ENCODE data around the gene TNFSF13.

Gene TNFSF13

DNA sequence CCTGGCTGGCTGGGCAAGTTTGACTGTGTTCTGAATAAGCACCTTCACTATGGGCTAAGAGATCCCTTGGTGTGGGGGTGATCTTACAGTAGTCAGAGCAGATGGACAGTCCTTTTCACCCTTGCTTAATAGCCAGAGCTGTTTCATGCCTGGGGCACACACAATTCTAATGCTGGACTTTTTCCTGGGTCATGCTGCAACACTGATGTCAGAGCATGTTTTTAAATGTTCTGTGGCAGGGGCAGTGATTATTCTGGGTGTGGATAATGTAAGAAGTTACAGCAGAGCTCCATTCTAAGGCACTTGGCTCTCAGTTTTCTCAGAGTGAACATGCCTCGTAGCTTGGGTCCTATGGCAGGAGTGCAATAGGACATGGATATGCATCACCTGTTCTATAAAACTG, 16.9 kb downstream of the TNFSF13 start:
- DNase-seq (ENCODE audit: low read depth, low spot score): no peak
- TF ChIP-seq POLR2AphosphoS5 (IDR thresholded peaks at IDR 0.05; ENCODE audit: borderline replicate concordance, low read depth, low read length) (no peak; the same call in 1 of the 2 replicates), EZH2 (IDR thresholded peaks at IDR 0.05) (no peak), FOXP2 (optimal IDR thresholded peaks at IDR 0.05; ENCODE audit: control extremely low read depth, extremely low read length, insufficient read depth) (no peak)
- H3K27ac ChIP-seq: peak overlapping the region; percentile 98
- peak overlapping the region; percentile 99 for H3K4me3 ChIP-seq
- H3K9ac ChIP-seq (ENCODE audit: insufficient read length): peak overlapping the region; percentile 100
- H3K36me3 ChIP-seq (ENCODE audit: insufficient read depth, low read length): peaks cover 74% of the 10 kb centered on the region
- H3K9me3 ChIP-seq (ENCODE audit: low read depth, low read length): no peaks in the 10 kb centered on the region

DNA sequence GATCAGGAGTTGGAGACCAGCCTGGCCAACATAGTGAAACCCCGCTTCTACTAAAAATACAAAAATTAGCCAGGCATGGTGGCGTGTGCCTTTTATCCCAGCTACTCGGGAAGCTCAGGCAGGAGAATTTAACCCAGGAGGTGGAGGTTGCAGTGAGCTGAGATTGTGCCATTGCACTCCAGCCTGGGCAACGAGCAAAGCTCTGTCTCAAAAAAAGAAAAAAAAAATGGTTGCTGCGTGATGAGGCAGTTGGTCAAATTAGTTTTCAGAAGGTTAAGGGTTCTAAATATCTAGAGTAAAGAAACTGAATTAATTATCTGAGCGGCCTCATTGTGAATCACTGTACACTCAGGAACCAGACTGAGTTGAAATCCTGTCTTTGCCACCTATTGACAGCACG, 17.4 kb downstream of the TNFSF13 start:
- H3K36me3 ChIP-seq (ENCODE audit: insufficient read depth, low read length): peaks cover 70% of the 10 kb centered on the region
- H3K27ac ChIP-seq: peak overlapping the region; percentile 98
- TF ChIP-seq POLR2AphosphoS5 (IDR thresholded peaks at IDR 0.05; ENCODE audit: borderline replicate concordance, low read depth, low read length): no peak
- no peak for TF ChIP-seq EZH2 (IDR thresholded peaks at IDR 0.05)
- no peak for TF ChIP-seq FOXP2 (optimal IDR thresholded peaks at IDR 0.05; ENCODE audit: control extremely low read depth, extremely low read length, insufficient read depth)
- no peaks in the 10 kb centered on the region for H3K9me3 ChIP-seq (ENCODE audit: low read depth, low read length)
- H3K9ac ChIP-seq (ENCODE audit: insufficient read length): no peak overlapping the region
- peak overlapping the region; percentile 99; the same call in 1 of the 2 replicates for H3K4me3 ChIP-seq
- DNase-seq (ENCODE audit: low read depth, low spot score): no peak

DNA sequence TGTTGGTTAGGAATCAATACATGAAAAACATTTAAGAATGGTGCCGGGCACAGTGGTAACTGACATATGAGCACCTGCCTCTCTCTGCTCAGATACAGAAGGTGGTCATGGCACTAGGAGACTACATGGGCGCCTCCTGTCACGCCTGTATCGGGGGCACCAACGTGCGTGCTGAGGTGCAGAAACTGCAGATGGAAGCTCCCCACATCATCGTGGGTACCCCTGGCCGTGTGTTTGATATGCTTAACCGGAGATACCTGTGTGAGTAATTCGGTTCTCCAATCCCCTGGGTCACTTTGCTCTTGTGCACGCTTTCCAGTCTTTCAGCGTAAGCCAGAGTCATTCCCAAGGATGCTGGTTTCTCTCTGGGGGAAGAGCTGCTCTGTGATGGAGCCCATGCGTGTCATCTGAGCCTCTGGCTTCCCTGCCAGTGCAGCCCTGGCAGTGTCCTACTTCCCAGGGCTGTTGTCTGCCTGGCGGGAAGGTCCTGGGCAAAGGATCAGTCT, 17.9 kb downstream of the TNFSF13 start:
- Histone ChIP-seq H3K27ac (peak overlapping the region; percentile 64; the same call in 1 of the 2 replicates), H3K9me3 (ENCODE audit: low read depth, low read length) (no peaks in the 10 kb centered on the region), H3K36me3 (ENCODE audit: insufficient read depth, low read length) (peaks cover 65% of the 10 kb centered on the region), H3K4me3 (no peak overlapping the region), H3K9ac (ENCODE audit: insufficient read length) (no peak overlapping the region)
- TF ChIP-seq FOXP2 (optimal IDR thresholded peaks at IDR 0.05; ENCODE audit: control extremely low read depth, extremely low read length, insufficient read depth) (no peak), POLR2AphosphoS5 (IDR thresholded peaks at IDR 0.05; ENCODE audit: borderline replicate concordance, low read depth, low read length) (no peak; the same call in 1 of the 2 replicates), EZH2 (IDR thresholded peaks at IDR 0.05) (no peak)
- no peak for DNase-seq (ENCODE audit: low read depth, low spot score)

DNA sequence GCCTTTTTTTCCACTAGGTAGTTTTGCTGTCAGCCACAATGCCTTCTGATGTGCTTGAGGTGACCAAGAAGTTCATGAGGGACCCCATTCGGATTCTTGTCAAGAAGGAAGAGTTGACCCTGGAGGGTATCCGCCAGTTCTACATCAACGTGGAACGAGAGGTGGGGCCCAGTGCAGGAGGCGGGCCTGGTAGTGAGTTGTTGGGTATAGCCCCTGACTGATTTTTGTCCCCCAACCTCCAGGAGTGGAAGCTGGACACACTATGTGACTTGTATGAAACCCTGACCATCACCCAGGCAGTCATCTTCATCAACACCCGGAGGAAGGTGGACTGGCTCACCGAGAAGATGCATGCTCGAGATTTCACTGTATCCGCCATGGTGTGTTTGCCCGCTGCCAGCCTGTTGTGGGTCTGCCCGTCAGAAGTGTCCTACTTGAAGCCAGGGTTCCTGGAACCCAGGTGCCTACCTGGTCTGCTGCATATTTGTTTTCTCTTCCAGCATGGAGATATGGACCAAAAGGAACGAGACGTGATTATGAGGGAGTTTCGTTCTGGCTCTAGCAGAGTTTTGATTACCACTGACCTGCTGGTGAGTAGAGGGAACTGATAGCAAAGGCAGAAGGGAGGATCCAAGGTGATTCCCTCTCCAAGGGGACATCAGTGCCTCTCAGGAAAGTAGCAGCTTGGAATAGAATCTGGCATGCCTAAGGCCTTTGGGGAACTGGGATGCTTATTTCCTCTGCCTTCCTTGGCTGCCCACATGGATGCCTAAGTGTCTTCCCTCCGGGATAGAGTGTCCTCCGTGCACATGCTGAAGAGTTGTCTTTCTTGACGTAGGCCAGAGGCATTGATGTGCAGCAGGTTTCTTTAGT, 19.0 kb downstream of the TNFSF13 start:
- DNase-seq (ENCODE audit: low read depth, low spot score): no peak
- H3K36me3 ChIP-seq (ENCODE audit: insufficient read depth, low read length): peaks cover 65% of the 10 kb centered on the region
- H3K9me3 ChIP-seq (ENCODE audit: low read depth, low read length): no peaks in the 10 kb centered on the region
- TF ChIP-seq POLR2AphosphoS5 (IDR thresholded peaks at IDR 0.05; ENCODE audit: borderline replicate concordance, low read depth, low read length) (no peak), EZH2 (IDR thresholded peaks at IDR 0.05) (no peak), FOXP2 (optimal IDR thresholded peaks at IDR 0.05; ENCODE audit: control extremely low read depth, extremely low read length, insufficient read depth) (no peak)
- H3K4me3 ChIP-seq: no peak overlapping the region
- H3K9ac ChIP-seq (ENCODE audit: insufficient read length): no peak overlapping the region
- peak overlapping the region; percentile 64; the same call in 1 of the 2 replicates for H3K27ac ChIP-seq

DNA sequence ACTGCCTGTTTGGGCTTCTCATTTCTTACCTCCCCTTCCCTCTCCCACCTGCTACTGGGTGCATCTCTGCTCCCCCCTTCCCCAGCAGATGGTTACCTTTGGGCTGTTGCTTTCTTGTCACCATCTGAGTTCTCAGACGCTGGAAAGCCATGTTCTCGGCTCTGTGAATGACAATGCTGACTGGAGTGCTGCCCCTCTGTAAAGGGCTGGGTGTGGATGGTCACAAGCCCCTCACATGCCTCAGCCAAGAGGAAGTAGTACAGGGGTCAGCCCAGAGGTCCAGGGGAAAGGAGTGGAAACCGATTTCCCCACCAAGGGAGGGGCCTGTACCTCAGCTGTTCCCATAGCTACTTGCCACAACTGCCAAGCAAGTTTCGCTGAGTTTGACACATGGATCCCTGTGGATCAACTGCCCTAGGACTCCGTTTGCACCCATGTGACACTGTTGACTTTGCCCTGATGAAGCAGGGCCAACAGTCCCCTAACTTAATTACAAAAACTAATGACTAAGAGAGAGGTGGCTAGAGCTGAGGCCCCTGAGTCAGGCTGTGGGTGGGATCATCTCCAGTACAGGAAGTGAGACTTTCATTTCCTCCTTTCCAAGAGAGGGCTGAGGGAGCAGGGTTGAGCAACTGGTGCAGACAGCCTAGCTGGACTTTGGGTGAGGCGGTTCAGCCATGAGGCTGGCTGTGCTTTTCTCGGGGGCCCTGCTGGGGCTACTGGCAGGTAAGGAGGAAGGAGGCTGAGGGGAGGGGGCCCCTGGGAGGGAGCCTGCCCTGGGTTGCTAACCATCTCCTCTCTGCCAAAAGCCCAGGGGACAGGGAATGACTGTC, 20.7 kb downstream of the TNFSF13 start, which contains the start of gene CD68:
CD68 (plus strand) TSS at position 638 of the 833 bp plus-strand sequence; CDS start at position 678, 40 bp downstream.
- DNase-seq (ENCODE audit: low read depth, low spot score): no peak
- Histone ChIP-seq H3K4me3 (peak within 1 kb of the TSS; percentile 24; the same call in 1 of the 2 replicates), H3K36me3 (ENCODE audit: insufficient read depth, low read length) (peaks cover 50% of the 10 kb centered on the region), H3K27ac (peak within 1 kb of the TSS; percentile 92), H3K9me3 (ENCODE audit: low read depth, low read length) (no peaks in the 10 kb centered on the region), H3K9ac (ENCODE audit: insufficient read length) (no peak within 1 kb of the TSS)
- TF ChIP-seq POLR2AphosphoS5 (IDR thresholded peaks at IDR 0.05; ENCODE audit: borderline replicate concordance, low read depth, low read length): peak; percentile 87
- TF ChIP-seq FOXP2 (optimal IDR thresholded peaks at IDR 0.05; ENCODE audit: control extremely low read depth, extremely low read length, insufficient read depth): no peak

- no peak overlapping the region for H3K9ac ChIP-seq (ENCODE audit: insufficient read length)
- TF ChIP-seq FOXP2 (optimal IDR thresholded peaks at IDR 0.05; ENCODE audit: control extremely low read depth, extremely low read length, insufficient read depth): no peak
- TF ChIP-seq EZH2 (IDR thresholded peaks at IDR 0.05): no peak
- no peak for TF ChIP-seq POLR2AphosphoS5 (IDR thresholded peaks at IDR 0.05; ENCODE audit: borderline replicate concordance, low read depth, low read length)
- no peak for DNase-seq (ENCODE audit: low read depth, low spot score)
- H3K27ac ChIP-seq: peak overlapping the region; percentile 92
- no peaks in the 10 kb centered on the region for H3K9me3 ChIP-seq (ENCODE audit: low read depth, low read length)
- H3K4me3 ChIP-seq: no peak overlapping the region
- peaks cover 42% of the 10 kb centered on the region for H3K36me3 ChIP-seq (ENCODE audit: insufficient read depth, low read length)
Measured at GRCh38 chr17:7579834-7580603, 21.5 kb downstream of the TNFSF13 start.

All from SK-N-MC (cell line).